Parathyroid adenoma (tissue), 2 donors: Measurements from ENCODE around the gene KCP.

Source experiments
- H2AFZ ChIP-seq: fragments of 300-600 bp; sonication (generic); one replicate; pipeline ENCODE4 v1.7.0; 2017; ENCODE audit warnings: antibody characterized with exemption, mild to moderate bottlenecking
- H3K27ac ChIP-seq: fragments of 300-600 bp; sonication (generic); one replicate; pipeline ENCODE4 v1.7.0; 2017
- H3K27me3 ChIP-seq: fragments of 300-600 bp; sonication (generic); one replicate; pipeline ENCODE4 v1.7.0; 2017; ENCODE audit warnings: low read length; ENCODE audit not compliant: control insufficient read depth, insufficient read depth
- H3K36me3 ChIP-seq: fragments of 300-600 bp; sonication (generic); one replicate; pipeline ENCODE4 v1.7.0; 2017; ENCODE audit warnings: low read length; ENCODE audit not compliant: control insufficient read depth, insufficient read depth
- H3K4me1 ChIP-seq: fragments of 300-600 bp; sonication (generic); one replicate; pipeline ENCODE4 v1.7.0; 2017; ENCODE audit warnings: control low read depth
- H3K4me2 ChIP-seq: fragments of 300-600 bp; sonication (generic); one replicate; pipeline ENCODE4 v1.7.0; 2017; ENCODE audit warnings: low read length
- H3K4me3 ChIP-seq: fragments of 300-600 bp; sonication (generic); one replicate; pipeline ENCODE4 v1.7.0; 2017; ENCODE audit warnings: low read depth, low read length
- H3K79me2 ChIP-seq: fragments of 300-600 bp; sonication (generic); one replicate; pipeline ENCODE4 v1.7.0; 2017; ENCODE audit warnings: control low read depth
- H3K9ac ChIP-seq: fragments of 300-600 bp; sonication (generic); one replicate; pipeline ENCODE4 v1.7.0; 2017; ENCODE audit warnings: mild to moderate bottlenecking
- H3K9me3 ChIP-seq: fragments of 300-600 bp; sonication (generic); one replicate; pipeline ENCODE4 v1.7.0; 2017; ENCODE audit warnings: low read length; ENCODE audit not compliant: control insufficient read depth
- CTCF ChIP-seq: fragments of 300-600 bp; sonication (generic); IDR thresholded peaks from one replicate; pipeline ENCODE4 v1.7.0; 2017; ENCODE audit warnings: antibody characterized with exemption, mild to moderate bottlenecking
- donor health status: primary hyperparathyroidism.

KCP gene

DNA sequence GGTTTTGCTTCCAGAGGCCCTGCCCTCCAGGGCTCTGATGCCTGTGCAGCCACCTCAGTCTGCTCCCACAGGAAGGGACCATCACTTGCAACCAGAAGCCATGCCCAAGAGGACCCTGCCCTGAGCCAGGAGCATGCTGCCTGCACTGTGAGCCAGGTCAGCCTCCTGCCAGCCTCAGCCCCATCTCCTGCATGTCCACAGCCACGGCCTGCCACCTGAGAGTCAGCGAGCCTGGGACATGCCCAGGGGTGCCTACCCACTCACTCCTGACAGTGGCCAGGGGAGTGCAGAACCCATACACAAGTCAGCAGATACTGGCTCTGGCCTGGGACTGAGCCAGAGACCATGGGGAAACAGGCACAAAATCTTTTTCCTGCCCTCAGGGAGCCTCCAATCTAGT is 6.6 kb upstream of the KCP start:
- H3K36me3 ChIP-seq, result no peaks in the 10 kb centered on the region
- H3K27me3 ChIP-seq, result peaks cover 3% of the 10 kb centered on the region
- H3K4me1 ChIP-seq, result no peaks in the 10 kb centered on the region
- no peaks in the 10 kb centered on the region for H3K9me3 ChIP-seq
- H3K4me3 ChIP-seq, result no peak overlapping the region
- H3K79me2 ChIP-seq, result no peaks in the 10 kb centered on the region
- H3K9ac ChIP-seq, result no peak overlapping the region
- H2AFZ ChIP-seq, result no peak overlapping the region
- no peak overlapping the region for H3K4me2 ChIP-seq
- TF ChIP-seq CTCF, result no peak
- H3K27ac ChIP-seq, result no peak overlapping the region

DNA sequence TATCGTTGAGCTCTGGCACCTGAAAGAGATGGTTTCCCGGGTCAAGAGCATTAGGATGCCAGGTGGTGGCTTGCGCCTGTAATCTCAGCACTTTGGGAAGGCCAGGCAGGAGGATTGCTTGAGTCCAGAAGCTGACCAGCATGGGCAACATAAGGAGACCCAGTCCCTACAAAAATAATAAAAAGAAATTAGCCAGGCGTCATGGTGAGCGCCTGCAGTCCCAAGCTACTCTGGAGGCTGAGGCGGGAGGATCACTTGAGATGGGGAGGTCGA is 6.1 kb upstream of the KCP start:
- no peaks in the 10 kb centered on the region for H3K36me3 ChIP-seq
- peaks cover 3% of the 10 kb centered on the region for H3K27me3 ChIP-seq

GRCh38 chr7:128915841-128916642 is 5.5 kb upstream of the KCP start:
- TF ChIP-seq CTCF, result no peak

More for the DNA sequence above, 6.1 kb upstream of the KCP start:
- Histone ChIP-seq H3K4me1 (no peaks in the 10 kb centered on the region), H3K4me2 (no peak overlapping the region), H3K4me3 (no peak overlapping the region), H3K9me3 (no peaks in the 10 kb centered on the region), H3K27ac (no peak overlapping the region), H3K9ac (no peak overlapping the region), H3K79me2 (no peaks in the 10 kb centered on the region), H2AFZ (no peak overlapping the region)
- TF ChIP-seq CTCF, result no peak

DNA sequence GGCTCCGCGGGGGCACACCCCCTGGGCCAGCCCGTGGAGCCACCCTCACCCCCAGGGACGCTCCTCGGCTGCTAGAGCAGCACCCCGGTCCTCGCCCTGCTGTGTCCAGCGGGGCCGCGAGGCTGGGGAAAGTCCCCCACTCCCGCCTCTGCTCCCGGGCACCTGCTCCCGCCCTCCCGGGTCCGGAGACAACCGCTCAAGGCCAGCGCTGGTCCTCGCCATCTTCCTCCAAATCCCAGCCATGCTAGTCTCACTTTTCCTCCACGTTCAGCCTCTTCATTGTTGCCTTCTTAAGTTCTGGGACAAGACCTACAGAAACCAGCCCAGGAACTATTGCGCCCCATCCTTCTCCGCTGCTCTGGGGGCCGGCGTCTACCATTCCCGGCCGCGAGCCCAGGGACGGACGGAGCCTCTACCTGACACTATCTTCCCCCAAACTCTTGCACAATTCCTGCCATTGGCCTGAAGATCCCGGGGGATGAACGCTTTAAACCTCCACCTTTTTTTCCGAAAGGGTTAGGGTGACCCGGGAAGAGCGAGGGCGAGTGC is 4.8 kb upstream of the KCP start:
- TF ChIP-seq CTCF, result no peak
- H3K9me3 ChIP-seq, result no peaks in the 10 kb centered on the region
- H2AFZ ChIP-seq, result peak overlapping the region; percentile 81
- H3K36me3 ChIP-seq, result no peaks in the 10 kb centered on the region
- peaks cover 3% of the 10 kb centered on the region for H3K27me3 ChIP-seq
- no peaks in the 10 kb centered on the region for H3K4me1 ChIP-seq
- peak overlapping the region; percentile 80 for H3K4me2 ChIP-seq
- no peak overlapping the region for H3K9ac ChIP-seq
- H3K4me3 ChIP-seq, result peak overlapping the region; percentile 31
- H3K27ac ChIP-seq, result no peak overlapping the region
- H3K79me2 ChIP-seq, result no peaks in the 10 kb centered on the region

More at GRCh38 chr7:128915841-128916642, 5.5 kb upstream of the KCP start:
- Histone ChIP-seq H3K4me2 (peak overlapping the region; percentile 80), H3K4me1 (no peaks in the 10 kb centered on the region), H2AFZ (no peak overlapping the region), H3K36me3 (no peaks in the 10 kb centered on the region), H3K27me3 (peaks cover 3% of the 10 kb centered on the region), H3K9ac (no peak overlapping the region), H3K79me2 (no peaks in the 10 kb centered on the region), H3K4me3 (no peak overlapping the region), H3K9me3 (no peaks in the 10 kb centered on the region), H3K27ac (no peak overlapping the region)
